Activated T-cell treated with anti-CD3 and anti-CD28 coated beads for 24 hours (primary cell): ENCODE results near the gene TPD52L1.

Source experiments
- DNase-seq: peaks from one replicate; pipeline ENCODE4 v3.0.0-alpha.2; 2020; ENCODE audit warnings: low read depth

TPD52L1 gene

DNA sequence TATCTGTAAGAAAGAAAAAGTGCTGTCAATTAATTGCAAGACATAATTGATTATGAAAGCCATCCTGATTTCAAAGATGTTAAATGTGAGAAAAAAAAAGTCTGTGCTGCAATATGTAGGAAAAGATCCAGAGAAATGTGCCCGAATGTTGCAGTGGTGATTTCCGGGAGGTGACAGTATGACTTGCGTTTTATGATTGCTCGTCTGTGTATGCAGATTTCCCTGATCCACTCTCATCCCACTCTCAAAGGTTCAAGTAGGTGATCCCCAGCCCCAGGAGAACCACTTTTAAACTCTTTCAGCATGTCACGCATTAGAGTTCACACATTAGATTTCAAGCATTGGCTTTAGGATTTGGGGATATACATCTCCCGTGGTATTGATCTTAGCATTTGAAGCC lies 57.8 kb downstream of the TPD52L1 start:
- no peak for DNase-seq

DNA sequence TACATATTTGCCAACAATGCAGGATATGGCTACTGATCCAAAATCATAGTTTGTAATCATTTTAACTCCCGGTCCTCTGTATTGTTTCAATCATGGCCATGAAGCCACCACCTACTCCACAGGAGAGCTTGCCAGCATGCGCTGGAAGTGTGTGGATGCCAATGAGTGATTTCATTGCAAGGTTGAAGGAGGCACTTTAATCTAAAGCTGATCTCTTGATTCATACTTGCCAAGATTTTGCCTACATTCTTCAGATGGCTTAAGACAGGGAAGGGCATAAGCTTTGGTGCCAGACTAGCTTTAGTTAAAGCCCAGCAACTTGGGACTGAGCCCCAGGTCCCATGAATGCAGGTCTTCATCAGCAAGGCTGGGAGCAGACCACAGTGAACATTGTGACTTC lies 58.8 kb downstream of the TPD52L1 start:
- DNase-seq: no peak

DNA sequence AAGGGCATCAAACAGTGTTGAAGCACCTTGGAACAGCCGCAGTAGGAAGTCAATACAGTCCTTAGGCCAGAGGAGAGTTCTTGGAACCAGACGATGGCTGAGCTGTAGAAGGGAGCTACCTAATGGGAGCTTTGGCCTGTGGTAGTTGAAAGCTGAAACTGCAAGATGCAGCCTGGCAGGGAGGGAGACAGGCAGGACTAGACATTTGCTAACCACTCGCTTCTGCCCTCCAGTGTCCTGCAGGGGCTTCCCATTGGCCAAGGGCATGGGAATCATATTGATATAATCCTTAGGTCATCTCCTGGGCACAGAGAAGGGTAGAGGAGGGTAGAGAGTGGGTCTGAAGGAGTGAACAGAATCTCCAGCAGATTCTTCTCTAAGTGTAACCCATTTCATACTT lies 60.4 kb downstream of the TPD52L1 start:
- no peak for DNase-seq

DNA sequence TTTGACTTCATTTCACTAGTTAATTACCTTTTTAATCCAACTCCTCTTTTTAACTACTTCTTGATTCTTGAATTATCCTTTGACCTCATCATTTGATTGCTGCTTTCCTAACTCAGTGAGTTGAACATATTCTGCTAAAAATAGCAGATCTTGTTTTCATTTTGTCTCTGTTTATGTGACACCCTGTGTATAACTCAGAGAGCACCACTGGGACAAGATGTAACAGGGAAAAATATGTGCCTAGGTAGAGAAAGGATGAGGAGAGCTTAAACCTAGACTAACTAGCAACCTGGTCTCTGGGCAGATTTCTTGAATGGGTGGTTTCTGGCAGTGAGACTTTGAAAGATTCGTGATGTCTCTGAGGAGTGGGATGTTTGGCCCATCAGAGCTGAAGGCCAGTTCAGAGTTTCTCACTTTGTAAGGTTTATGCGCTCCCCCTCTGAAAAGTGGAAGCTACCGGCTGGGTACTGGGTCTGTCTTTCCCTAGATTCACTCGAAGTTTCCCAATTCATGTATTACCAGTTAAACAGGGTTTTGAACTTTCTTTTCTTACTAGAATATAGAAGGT lies 61.8 kb downstream of the TPD52L1 start:
- no peak for DNase-seq

DNA sequence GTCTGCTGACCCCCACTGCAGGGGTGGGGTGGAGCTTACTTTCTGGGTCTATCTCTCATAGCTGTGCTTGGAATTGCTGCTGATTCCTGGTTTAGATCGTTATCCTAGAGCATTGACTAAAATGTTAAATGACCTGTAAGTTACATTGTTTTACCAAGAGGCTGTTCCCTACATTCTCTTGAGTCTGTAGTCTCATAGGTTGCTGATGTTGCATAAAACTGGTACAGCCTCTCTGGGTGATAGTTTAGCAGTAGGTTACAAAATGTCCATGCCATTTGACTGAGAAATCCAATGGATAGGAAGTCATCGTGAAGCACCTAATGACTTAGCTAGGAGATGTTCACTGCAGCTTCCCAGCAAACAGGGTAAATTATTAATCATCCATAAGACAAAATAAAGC lies 62.4 kb downstream of the TPD52L1 start:
- no peak for DNase-seq

DNA sequence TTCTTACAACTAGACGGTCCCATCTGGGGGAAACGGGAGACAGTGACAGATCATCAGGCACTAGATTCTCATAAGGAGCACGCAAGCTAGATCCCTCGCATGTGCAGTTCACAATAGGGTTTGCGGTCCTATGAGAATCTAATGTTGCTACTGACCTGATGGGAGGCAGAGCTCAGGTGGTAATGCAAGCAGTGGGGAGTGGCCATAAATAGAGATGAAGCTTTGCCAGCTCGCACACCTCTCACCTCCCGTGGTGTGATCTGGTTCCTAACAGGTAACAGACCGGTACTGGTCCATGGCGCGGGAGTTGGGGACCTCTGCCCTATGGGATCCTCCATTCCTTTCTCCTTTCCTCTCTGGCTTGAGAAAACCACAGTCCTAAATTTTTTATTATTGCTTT lies 63.8 kb downstream of the TPD52L1 start:
- no peak for DNase-seq

DNA sequence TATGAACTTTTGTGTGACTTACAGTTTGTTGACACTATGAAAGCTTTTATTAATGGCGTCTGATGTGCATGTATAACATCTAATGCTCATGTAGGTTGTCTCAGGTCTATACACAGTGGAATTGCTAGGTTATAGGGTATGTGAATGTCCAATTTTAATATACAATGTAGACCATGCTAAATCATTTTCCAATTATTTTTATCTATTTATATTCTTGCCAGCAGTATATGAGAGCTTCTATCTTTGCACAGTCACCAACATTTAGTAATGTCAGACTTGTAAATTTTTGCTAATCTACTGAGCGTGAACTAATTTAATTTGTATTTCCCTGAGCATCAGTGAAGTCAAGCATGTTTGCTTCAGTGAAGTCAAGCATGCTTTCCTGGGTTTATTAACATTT lies 64.4 kb downstream of the TPD52L1 start:
- no peak for DNase-seq

DNA sequence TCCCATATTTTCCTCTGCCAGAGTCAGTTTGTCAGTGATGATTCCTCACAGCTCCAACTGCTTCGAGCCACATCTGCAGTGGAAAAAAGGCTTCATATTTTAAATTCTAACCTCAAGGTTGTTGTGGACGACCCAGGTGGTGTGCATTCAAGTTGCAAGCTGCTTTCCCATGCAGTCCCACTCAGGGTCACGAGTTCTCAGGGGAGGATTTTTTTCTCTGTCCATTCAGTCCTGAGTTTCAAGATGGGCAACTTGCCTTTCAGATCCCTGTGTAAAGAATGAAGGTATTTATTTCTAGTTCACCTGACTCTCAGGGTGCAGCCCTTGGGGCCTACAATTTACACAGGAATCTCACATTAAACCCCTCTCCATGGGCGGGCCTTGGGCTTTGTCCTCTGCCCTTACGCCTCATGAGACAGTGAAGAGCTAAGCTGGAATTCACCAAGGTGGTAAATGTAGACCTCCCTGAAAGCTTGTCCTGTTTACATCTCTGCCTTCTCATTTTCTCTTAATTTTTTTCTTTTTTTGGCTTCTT lies 65.9 kb downstream of the TPD52L1 start:
- DNase-seq: no peak

DNA sequence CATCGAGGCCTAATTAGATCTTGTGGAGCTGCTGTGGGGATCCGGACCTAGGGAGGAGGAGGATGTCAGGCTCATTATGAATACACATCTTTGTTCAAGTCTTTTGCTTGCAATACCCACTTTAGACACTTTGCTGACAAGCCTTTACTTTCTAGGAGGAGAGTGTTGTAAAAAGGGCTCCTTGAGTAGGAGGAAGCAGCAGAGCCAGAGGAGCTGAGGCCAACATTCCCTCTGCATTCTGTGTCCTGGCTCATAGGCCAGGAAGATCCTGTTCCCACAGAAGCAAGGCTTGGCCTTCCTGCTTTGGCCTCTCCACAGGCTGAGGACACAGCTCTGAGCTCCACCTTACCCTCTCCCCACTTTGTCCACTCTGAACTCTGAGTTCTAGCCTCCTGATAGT lies 67.1 kb downstream of the TPD52L1 start:
- no peak for DNase-seq

DNA sequence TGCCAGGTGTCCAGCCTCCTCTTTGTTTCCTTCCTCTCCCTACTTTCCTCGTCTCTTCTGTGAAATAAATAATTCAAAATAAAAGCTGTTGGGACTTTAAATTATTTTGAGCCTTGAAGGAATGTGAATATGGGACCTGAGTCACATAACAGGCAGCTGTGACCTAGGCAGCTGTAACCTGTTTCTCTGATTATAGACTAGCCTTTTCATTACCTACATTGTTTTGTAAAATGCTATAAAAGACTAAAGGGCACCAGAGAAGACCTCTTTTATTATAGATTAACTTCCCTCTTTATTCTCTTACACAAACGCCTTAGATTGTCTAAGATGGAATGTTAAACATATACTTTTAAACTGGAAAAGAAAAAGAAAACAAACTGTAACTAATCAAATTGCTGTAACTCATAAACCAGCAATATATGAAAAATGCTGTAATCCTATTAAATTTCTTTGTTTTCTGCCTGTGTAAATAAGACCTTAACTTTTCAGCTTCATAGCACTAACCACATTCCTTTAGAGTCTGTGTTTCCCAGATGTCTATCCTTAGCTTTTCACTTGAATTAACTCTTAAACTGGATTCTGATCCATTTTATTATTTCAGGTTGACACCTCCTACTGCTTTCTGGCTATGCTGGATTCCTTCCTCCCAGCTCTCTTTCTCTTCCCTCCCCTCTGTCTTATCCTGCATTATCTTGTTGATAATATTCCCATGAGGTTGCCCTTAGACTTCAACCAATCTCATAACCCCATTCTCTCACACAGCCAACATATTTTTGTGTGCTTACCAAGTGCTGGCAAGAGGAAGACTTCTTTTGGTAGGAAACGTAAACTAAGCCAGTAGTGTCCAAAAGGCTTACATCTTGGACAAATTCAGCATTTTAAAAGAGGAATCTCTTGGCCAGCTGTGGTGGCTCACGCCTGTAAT lies 69.2 kb downstream of the TPD52L1 start:
- DNase-seq: no peak

DNA sequence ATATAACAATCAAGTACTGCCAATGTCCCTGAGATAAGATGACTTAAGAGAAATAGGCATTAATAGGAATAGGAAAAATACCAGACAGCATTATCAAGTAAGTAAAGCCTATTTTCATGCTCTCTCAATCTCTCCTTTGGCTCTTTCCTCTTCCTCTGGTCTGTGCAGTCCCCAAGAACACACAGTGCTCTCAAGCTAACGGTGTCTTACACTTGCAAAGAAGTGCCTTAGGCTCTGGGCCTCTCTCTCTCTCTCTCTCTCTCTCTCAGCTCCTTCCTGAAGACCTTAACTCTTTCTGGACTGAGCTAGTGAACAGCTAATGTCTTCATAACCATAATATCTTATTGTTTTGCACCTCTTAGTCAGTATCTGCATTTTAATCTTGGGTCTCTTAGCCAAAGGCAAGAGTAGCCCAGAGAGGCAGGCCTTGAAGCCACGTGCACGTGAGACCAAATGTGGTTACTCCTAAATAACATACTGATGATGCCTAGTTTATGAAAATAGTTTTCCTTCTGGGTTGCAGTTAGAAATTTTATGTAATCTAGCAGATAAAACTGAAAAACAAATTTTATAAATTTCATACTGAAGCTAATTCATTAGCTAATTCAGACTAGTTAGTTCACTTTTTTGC lies 70.8 kb downstream of the TPD52L1 start:
- no peak for DNase-seq

DNA sequence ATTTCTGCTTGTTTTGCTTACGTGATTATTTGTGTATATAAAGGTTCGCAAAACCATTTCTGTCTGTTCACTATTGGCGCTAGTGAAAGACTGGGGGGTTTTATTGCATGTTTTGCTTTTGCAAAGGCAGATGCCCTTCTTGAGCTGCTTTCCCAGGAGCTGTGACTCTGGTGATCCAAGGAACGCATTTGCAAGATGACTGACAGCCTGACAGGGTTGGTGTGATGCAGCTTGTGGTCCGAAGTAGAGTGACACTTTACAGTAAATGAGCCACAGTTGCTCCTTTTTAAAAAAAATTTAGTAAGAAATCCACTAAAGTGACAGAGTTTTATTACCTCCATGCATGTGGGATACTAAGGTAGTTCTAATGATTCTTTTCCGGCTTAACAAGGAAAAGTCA lies 73.7 kb downstream of the TPD52L1 start:
- DNase-seq: no peak

DNA sequence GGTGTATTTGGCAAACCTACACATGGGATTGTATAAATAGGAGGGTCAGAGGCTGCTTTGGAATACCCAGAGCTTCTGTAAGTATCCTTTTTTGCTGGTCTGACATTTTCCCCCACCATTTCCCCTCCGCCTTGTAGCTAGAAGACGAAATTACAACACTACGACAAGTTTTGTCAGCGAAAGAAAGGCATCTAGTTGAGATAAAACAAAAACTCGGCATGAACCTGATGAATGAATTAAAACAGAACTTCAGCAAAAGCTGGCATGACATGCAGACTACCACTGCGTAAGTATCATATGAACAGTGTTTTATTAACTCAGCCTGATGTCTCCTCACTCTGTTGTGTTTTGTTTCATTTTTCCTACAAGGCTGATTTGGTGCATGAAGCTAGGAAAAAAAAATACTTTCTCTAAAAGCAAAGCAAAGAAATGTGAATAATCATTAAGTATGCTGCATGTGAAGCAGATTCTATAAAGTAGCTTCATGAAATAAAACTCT lies 75.5 kb downstream of the TPD52L1 start:
- no peak for DNase-seq

DNA sequence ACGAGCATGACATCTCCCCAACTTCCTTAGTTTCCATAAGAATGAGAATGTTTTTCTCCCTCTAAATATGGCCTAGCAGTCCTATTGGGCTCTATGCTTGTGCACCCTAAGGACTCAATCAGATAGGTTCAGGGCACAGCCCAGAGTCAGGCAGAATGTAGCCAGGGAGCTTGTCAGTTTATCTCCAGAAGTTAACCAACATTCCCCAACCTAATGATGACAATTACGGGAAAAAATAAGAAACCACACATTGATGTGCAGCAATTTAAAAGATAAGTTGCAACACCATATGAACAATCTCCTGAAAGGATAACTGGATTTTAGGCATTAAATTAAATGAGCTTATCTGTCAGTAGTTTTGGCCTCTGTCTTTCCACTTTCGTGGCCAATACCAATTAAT lies 77.1 kb downstream of the TPD52L1 start:
- DNase-seq: no peak

DNA sequence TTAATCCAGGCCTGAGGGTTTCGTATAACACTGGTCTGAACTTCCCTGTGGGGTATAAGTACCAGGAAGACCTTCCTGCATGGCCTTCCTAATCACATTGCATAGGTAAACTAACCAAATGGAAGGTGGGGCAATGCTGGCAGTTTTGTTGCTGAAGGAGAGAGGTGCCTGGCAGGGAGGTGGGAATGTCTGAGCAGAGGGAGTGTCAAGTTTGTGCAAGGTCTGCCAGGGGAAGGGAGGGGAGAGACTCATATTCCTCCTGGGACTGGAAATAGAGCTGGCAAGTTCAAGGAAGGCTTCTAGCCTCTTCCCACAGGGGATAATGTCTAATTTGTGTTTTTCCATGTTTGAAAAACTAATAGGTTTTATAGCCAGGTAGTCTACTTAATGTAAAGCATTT lies 77.6 kb downstream of the TPD52L1 start:
- DNase-seq: no peak

DNA sequence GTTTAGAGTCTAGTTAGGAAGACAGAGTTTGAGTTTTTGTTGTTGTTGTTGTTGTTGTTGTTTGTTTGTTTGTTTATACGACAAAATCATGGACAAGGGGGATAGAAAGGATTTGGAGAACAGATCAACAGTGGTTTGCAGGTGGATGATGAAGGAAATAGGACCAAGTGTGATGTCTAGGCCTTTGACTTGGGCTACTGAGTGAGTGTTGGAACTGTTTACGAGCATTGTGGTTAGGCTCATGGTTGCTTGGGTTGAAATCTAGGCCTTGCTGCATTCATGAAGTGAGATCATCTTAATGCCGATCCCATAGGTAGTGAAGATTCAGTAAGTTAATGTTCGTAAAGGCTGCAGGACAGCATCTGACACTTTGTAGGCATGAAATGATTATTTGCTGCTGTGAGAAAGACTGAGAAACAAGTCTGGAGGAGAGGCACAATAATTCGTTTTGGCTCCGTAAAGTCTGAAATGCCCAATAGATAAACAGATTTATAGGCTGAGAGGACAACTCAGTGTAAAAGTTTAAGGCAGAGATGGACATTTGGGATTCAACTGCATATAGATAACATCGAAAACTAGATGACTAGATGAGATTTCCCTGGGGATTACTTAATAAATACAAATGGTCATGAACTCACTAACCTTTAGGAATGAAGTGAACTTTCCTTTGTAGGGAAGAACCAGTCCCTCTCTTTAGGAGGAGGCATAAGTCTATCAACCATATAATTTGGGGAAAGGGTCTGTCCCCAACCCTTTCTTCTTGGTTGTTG lies 78.2 kb downstream of the TPD52L1 start:
- DNase-seq: no peak

DNA sequence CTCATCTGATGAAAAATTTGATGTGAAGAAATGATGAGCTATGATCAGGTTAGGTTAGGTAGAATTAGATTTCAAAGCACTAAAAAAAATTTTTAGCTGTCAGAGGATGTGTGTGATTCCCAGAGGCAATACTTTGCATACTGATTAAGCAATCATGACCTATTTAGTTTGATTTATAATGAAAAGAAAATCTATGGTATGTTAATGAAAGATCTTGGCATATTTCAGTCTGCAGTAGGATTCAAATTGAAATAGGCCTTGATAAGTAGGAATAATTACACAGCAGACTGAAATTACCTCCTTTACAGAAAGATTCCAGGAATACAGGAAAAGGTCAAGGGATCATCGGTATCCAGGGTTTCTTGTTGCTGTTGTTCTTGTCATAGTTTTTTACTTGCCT lies 78.9 kb downstream of the TPD52L1 start:
- no peak for DNase-seq

DNA sequence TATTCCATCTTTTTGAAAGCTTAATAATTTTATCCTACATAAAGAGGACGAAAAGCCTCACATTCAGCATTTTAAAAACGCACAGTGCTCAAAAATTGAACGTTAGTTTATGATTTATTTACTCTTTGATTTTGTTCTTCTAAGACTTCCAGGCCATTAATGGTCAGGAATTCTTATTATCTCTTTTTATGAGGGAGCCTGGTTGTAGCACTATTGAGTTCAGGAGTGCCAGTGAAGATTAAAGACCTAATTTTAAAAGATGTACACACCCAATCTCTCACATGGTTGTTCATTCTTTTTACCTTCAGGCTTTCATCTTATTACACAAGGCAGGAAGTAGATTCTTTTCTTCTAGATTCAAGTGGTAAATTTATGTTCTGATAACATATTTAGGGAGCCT lies 79.6 kb downstream of the TPD52L1 start:
- DNase-seq: no peak

DNA sequence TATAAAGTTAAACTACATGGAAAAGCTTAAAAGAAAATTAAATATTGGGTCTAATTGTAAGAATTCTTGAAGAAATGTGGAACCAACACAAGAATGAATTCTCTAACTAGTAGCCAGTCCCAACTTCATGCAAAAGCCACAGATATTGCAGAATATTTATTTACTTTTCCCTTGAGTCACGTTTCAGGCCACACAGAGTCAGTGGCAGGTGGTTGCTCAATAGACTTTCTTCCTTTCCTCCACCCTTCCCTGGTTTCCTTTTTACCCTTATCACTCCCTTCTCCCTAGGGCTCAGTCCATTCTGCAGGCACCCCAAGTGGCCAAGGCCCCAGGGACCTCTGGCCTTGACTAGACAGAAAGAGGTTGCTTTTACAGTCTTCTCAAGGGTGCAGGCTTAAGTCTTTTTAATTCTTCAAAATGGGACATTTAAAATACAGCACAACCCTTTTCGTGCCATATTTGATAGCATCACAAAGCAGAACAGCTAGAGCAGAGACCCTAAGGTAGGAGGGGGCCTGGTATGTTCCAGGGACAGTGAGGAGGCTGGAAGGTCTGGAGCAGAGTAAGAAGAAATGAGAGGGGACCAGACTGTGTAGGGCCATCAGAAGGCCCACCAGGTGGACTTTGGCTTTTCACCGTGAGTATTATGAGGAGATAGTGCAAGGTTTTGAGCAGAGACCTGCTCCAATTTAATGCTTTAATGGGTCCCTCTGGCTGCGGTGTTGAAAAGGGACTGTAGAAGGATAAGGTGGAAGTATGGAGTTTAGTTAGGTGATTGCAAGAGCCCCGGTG lies 83.2 kb downstream of the TPD52L1 start:
- no peak for DNase-seq

DNA sequence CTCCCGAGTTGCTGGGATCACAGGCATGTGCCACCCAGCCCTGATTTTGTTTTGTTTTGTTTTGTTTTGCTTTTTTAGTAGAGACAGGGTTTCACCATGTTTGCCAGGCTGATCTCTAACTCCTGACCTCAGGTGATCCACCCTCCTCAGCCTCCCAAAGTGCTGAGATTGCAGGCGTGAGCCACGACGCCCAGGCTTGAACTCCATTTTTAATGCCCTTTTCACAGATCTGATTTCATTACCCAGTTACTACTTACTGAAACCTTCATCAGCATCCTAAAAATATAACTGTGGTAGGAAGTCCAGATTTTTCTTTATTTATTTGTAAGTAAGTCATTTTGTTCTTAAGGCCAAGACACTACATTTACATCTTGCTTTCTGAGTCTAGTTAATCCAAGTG lies 84.2 kb downstream of the TPD52L1 start:
- DNase-seq: no peak

DNA sequence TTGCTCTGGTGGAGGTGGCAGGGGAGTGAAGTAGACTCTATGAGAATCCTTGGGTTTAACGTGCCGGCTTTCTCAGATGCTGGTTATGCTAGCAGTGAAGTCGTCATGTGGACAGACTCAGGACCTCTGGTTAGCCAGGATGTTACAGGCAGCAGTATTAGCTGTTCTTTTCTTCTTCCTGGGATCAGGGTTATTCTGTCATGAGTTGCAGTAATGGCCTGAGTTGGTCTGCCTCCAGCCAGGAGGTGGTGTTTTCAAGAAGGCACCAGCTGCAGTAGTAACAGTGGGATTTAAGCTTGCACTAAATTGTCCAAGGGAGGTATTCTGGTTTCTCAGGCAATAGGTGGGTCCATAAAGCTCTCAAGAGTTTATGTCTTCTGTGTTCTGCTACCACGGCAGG lies 91.5 kb downstream of the TPD52L1 start:
- DNase-seq: no peak
